Measurements from ENCODE around the gene ACAD11.

ACAD11 gene

DNA sequence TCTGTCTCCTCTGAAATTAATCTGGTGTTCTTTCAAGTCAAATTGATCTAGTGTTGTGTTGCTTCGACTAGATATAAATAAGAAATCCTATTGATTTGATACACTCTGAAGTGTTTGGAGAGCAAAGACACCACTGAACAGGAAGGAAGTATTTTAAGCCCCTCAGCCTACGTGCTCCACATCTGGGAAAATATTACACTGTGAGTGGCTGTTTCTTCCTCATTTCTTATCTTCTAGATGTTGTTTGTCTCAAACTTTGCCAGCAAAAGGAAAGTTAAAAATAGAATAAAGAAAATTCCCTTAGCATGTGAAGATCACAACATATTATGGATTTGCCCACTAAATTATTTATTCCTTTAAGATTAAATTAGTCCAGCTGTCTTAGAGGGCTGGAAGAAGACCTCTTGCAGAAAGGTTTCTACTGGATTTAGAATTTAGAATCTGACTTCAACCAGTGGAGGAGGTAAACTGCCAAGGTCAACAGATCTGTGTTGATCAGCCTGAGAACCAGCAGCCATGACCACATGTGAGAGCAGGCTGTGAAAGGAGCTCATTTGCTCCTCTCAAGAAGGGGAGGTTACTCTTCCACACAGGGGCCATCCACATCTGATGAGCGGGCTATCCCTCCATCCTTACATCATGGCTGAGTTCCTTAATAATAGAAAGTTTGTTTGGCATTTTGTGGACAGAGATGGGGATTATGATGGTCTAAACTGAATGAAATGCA, 108.9 kb downstream of the ACAD11 start:
- DNase-seq (ENCODE audit: low read depth), result no peak

DNA sequence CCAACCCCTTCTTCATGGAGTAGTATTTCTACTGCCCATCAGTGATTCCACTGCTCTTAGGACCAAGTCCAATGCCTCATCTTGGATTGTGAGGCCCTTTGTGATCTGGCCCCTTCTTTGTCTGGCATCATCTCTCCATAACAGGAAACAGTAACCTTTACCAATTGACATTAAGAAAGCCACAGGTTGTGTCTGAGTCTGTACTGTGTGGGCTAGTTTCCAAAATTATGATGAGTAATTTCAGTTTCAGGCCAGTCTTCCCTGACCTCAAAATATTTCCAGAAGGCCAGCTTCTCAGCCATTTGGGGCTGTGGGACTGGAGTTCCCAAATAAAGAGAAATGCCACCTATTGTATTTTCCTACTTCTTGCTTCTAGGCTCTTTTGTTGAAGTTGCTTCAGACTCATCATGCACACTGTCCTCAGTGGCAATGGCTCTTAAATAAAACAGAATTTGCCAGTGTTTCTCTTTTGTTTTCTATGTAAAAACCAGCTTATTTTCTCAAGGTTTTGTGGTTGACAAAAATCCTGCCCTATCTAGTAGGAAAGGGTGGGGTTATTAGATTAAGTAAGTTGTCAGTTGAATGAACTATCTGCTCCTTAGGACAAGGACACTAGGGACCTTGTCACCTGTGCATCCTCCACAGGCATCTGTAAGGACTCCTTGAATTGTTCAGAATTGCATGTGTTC, 109.6 kb downstream of the ACAD11 start:
- no peak for DNase-seq (ENCODE audit: low read depth)

- DNase-seq (ENCODE audit: low read depth), result no peak
Measured at GRCh38 chr3:132549169-132549568, 110.4 kb downstream of the ACAD11 start.

- DNase-seq (ENCODE audit: low read depth), result no peak
Measured at GRCh38 chr3:132545471-132545870, 114.1 kb downstream of the ACAD11 start.

DNA sequence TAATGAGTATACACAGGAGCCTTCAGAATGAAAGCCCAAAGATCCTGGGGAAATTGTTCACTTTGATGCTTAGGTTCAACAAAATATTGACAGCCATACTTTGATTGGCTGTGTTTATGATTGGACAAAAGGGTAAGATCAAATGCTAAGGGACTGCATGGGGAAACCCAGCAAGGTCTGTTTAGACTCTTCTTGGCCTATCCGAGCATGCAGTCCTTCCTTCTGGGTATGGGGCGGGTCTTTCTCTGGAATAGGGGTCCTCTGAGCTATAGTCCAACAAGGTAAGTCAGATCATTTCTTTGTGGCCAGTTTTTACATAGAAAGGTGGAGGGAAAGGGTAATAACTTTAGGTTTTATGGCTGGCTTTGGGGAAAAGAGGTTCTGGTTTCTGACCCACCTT, 115.5 kb downstream of the ACAD11 start:
- no peak for DNase-seq (ENCODE audit: low read depth)

- DNase-seq (ENCODE audit: low read depth), result peak; percentile 62
Measured at GRCh38 chr3:132543011-132543739, 116.4 kb downstream of the ACAD11 start.

DNA sequence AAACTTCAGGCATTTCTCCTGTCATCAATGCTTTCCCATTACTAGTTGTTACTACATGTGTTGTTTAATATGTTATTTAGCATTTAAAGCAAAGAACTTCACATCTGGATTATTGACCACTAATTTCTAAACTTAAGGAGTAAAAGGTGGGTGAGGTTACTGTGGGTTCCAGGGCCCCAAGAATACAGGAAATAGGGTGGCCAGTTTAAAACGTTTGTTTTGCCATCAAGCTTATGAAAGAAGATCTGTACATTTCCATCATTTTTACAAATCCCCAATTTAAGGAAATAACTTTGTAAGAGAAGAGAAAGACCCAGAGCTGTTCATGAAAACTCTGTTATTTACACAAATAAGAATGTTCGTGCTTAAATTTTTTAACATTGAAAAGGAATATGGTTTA, 117.0 kb downstream of the ACAD11 start:
- DNase-seq (ENCODE audit: low read depth), result no peak

DNA sequence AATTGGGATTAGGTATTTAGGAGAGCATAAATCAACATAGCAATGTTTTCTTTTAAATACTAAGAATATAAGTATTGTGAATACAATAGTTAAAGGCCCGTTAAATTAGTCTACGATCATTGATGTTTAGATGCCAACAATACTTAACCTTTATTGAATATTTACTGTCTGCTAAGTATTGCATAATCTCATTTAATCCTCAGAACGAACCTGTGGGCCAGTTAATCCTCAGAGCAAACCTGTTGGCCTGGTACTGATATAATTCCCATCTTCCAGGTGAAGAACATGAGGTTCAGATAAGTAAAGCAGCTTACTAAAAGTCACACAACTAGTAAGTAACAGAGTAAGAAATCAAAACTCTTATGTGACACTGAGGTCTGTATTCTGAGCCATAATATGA, 119.9 kb downstream of the ACAD11 start:
- no peak for DNase-seq (ENCODE audit: low read depth)

- no peak for DNase-seq (ENCODE audit: low read depth)
Measured at GRCh38 chr3:132538072-132538471, 121.5 kb downstream of the ACAD11 start.

- no peak for DNase-seq (ENCODE audit: low read depth)
Measured at GRCh38 chr3:132537297-132537696, 122.3 kb downstream of the ACAD11 start.

- no peak for DNase-seq (ENCODE audit: low read depth)
Measured at GRCh38 chr3:132536442-132537153, 123.0 kb downstream of the ACAD11 start.

GRCh38 chr3:132535575-132536441, 123.8 kb downstream of the ACAD11 start:
- DNase-seq (ENCODE audit: low read depth), result peak; percentile 48

DNA sequence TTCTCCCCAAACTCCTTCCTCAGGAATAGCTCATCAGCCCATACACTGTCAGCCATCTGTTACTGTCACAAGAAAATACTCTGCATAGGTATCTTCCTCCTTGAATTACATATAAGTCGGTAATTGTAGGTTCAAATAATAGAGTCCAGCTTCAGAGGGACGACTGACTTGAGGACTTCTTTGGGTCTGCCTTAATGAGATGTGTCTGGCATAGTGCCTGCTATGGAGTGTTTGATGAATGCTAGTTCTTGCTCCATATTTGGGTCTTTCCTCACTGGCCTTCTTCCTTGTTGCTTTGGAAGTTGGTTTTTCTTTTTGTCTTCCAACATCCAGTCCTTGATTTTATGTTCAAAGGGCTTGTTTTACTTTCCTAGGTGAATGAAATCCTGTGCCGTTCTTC, 129.0 kb downstream of the ACAD11 start:
- no peak for DNase-seq (ENCODE audit: low read depth)

DNA sequence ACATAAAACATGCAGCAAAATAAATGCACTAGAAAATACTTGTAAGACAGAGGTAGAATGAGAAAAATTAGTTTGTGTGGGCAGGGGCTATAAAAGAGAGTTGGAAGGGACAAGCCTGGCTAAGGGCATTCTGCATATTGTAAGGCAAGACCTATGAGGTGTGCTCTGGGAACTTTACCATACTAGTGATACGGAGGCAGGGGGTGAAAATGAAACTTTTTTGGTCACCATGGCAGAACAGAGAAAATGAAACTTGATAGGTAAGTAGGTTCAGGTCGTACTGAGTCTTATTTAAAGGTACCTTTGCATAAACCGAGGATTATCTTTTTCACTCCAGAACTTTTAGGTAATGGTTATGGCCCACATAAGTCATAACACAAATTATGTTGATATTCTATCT, 137.3 kb downstream of the ACAD11 start:
- no peak for DNase-seq (ENCODE audit: low read depth)

DNA sequence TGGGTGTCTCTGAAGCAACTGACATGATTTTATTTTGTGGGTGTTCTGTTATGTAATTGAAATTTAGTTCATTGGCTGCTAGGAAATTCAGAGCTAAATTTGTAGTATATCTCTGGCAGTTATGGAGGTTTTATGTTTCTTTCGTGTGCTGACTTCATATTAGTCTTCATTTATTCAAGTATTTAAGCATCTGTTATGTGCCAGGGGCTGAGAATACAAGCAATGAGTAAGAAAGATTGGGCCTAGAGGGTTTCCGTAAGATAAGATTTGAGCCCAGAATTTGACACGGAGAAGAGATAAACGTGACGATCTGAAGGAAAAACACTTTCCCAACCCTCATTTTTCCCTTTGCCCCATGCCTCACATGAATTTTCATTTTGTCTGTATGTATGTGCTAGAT, 137.7 kb downstream of the ACAD11 start:
- no peak for DNase-seq (ENCODE audit: low read depth)

DNA sequence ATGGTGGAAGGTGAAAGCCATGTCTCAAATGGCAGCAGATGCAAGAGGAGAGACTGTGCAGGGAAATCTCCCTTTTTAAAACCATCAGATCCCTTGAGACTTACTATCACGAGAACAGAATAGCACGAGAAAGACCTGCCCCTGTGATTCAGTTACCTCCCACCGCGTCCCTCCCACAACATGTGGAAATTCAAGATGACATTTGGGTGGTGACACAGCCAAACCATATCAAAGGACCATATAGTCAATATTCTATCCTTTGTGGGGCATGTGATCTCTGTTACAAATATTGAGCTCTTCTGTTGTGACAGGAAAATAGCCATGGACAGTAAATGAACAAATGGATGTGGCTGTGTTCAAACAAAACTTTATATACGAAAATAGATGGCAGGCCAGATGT, 139.7 kb downstream of the ACAD11 start:
- no peak for DNase-seq (ENCODE audit: low read depth)

- no peak for DNase-seq (ENCODE audit: low read depth)
Measured at GRCh38 chr3:132517311-132517710, 142.3 kb downstream of the ACAD11 start.

GRCh38 chr3:132513057-132513456, 146.6 kb downstream of the ACAD11 start:
- no peak for DNase-seq (ENCODE audit: low read depth)

DNA sequence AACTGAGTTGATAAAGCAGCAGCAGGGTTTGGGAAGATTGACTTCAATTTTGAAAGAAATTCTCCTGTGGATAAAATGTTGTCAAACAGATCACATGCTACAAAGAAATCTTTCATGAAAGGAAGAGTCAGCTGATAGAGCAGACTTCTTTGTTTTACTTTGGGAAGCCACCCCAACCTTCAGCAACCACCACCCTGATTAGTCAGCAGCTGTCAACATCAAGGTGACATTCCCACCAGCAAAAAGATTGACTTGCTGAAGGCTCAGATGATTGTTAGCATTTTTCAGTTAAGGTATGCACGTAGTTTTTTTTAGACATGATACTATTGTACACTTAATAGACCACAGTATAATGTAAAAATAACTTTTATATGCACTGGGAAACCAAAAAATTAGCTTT, 150.1 kb downstream of the ACAD11 start:
- DNase-seq (ENCODE audit: low read depth), result no peak

DNA sequence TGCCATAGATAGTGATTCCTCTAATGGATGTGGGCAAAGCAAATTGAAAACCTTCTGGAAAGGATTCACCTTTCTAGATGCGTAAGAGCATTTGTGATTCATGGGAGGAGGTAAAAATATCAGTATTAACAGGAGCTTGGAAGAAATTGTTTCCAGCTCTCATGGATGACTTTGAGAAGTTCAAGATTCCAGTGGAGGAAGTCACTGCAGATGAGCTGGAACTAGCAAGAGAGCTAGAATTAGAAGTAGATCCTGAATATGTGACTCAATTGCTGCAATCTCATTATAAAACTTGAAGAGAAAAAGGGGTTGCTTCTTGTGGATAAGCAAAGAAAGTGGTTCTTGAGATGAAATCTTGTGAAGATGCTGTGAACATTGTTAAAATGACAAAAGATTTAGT, 150.5 kb downstream of the ACAD11 start:
- DNase-seq (ENCODE audit: low read depth), result no peak
